Non-pigmented ciliary epithelial cell (primary cell): Measurements from ENCODE around the gene GRIP1.

Experiments used
- DNase-seq: peaks from one replicate; pipeline ENCODE4 v3.0.0-alpha.2; 2010; ENCODE audit warnings: low read depth

Gene GRIP1

GRCh38 chr12:66453120-66453519 is 225.8 kb downstream of the GRIP1 start:
- no peak for DNase-seq

- no peak for DNase-seq
Measured at GRCh38 chr12:66449531-66449930, 229.3 kb downstream of the GRIP1 start.

GRCh38 chr12:66447643-66448042 is 231.2 kb downstream of the GRIP1 start:
- no peak for DNase-seq

DNA sequence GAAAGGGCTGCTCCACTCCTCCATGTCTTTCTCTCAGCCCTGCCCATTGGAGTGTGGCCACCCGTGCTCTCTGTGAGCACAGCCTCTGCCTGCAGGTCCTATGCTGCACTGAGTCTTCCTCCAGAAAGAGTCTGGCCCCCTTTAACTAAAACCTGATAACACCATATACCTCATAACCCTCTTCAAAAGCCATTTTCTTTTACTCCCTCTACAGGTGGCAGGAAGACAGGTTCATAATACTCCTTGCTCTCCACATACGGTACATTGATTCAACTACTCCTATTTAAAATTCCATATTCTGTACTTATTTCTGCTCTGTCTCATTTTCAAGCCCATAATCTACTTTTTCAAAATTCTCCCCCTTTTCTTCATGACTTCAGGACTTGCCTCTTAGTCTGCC is 232.6 kb downstream of the GRIP1 start:
- no peak for DNase-seq

GRCh38 chr12:66441905-66442559 is 236.8 kb downstream of the GRIP1 start:
- DNase-seq: no peak

GRCh38 chr12:66438601-66439000 is 240.3 kb downstream of the GRIP1 start:
- DNase-seq: peak; percentile 27

DNA sequence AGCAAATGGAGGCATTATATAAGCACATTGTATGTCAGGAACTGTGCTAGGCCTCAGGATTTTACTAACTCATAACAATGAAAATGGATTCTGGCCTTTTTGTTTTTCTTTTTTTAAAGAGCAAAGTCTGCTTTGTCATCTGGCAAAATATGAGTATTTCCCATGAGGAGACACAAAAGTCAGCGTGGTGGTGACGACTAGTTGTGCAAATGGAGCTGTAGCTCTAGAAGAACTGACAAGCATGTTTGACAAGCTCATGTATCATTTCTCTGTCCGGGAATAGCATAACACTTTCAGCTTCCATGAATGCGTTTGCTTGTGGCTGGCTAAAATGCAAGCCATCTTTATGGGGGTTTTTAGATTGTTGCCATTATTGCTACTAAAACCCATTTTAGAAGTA is 248.8 kb downstream of the GRIP1 start:
- no peak for DNase-seq

DNA sequence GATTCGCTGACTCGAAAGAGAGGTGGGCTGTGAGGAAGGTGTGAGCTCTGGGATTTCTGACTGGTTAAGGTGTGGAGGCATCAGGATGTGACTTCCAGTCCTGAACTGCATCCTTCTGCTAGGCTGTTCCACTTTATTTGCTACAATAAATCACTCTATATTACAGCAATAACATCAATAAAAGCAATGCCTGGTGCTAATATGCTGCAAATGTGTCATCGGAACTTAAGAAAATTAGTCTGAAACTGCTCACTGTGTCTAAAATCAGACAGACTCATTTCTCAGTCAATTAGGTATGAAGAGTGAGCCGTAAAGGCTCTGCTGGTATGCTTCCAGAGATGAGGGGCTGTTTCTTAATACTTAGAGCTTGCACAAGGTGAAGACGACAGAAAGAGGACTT is 250.0 kb downstream of the GRIP1 start:
- no peak for DNase-seq

- DNase-seq: no peak
Measured at GRCh38 chr12:66428261-66428660, 250.6 kb downstream of the GRIP1 start.

GRCh38 chr12:66426696-66427095 is 252.2 kb downstream of the GRIP1 start:
- DNase-seq: no peak

GRCh38 chr12:66423266-66423665 is 255.6 kb downstream of the GRIP1 start:
- no peak for DNase-seq

DNA sequence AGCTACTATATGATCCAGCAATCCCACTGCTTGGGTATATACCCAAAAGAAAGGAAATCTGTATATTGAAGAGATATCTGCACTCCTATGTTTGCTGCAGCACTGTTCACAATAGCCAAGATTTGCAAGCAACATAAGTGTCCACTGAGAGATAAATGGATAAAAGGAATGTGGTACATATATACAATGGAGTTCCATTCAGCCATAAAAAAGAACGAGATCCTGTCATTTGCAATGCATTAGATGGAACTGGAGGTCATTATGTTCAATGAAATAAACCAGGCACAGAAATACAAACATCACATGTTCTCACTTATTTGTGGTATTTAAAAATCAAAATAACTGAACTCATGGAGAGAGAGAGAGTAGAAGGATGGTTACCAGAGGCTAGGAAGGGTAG is 260.0 kb downstream of the GRIP1 start:
- no peak for DNase-seq

DNA sequence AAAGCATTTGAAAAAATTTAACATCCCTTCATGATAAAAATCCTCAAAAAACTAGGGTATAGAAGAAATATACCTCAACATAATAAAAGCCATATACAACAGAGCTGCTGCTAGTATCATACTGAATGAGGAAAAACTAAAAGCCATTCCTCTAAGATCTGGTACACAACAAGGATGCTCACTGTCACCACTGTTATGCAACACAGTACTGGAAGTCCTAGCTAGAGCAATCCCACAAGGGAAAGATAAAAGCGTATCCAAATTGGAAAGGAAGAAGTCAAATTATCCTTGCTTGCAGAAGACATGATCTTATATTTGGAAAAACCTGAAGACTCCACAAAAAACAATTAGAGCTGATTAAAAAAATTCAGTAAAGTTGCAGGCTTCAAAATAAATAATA is 261.7 kb downstream of the GRIP1 start:
- DNase-seq: no peak

DNA sequence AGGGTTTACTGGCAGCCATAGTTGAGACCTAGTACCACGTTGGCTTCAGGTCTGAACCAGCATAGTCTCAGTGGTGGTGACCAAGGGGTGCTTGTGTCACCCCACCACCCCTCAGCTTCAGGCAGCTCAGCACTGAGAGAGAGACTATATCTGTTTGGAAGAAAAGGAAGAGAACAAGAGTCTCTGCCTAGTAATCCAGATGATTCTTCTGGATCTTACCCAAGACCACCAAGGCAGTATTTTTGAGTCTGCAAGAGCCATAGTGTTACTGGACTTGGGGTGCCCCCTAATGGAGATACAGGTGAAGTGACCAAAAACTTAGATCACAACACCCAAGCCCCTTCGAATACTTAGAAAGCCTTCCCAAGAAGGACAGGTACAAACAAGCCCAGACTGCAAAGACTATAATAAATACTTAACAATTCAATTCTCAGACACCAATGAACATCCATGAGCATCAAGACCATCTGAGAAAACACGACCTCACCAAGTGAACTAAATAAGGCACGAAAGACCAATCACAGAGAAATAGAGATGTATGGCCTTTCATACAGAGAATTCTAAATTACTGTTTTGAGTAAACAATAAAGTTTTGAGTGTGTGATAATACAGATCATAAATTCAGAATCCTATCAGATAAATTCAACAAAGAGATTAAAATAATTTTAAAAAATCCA is 269.5 kb downstream of the GRIP1 start:
- DNase-seq: no peak

DNA sequence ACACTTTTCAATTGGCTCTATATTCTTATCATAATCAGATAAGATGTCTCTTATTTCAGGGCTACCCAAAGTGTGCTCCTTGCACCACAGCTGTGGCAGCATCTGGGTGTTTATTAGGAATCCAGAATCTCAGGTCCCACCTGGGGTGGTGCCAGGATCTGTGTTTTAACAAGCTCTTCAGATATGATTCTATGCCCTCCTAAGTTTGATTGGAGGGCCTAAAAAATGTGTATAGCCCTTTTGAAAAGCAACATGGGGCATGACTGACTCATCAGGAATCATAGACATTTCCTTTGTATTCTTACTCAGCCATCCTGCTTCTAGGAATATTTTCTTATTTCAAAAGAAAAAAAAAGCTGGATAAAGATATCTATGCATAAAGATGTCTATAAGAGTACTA is 273.5 kb downstream of the GRIP1 start:
- no peak for DNase-seq

DNA sequence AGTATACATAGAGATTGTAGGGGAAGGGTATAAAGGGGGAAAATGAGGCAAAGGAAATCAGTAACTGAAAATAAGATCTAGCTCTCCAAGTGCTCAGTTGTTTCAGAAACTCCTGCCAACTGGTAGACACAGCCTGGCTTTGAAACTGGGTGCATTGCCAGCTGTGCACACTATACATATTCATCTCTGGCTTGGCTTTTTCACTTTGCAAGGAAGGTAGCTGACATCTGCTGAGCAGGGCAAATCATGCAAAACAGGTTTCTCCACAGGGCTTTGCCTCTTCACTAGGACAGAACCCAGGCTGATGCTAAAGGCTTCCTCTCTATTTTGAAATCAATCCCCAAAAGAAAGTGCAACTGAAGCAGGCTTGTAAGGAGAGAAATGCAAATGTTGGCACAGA is 275.1 kb downstream of the GRIP1 start:
- DNase-seq: no peak

DNA sequence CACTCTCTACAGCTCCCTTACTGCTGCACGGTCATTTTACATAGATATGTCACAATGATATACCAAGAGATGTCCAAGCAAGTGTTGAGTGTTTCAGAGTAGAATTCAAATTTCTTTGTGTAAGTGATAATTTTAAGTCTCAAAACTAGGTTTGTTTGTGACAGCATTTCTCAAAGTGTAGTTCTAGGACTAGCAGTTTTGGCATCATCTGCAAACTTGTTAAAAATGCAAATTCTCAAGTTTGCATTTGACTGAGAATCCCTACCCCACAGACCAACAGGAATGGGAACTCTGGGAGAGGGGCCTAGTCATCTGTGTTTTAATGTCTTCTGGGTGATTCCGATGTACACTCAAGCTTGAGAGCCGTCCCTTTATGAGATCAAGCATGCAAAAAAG is 279.0 kb downstream of the GRIP1 start:
- no peak for DNase-seq

DNA sequence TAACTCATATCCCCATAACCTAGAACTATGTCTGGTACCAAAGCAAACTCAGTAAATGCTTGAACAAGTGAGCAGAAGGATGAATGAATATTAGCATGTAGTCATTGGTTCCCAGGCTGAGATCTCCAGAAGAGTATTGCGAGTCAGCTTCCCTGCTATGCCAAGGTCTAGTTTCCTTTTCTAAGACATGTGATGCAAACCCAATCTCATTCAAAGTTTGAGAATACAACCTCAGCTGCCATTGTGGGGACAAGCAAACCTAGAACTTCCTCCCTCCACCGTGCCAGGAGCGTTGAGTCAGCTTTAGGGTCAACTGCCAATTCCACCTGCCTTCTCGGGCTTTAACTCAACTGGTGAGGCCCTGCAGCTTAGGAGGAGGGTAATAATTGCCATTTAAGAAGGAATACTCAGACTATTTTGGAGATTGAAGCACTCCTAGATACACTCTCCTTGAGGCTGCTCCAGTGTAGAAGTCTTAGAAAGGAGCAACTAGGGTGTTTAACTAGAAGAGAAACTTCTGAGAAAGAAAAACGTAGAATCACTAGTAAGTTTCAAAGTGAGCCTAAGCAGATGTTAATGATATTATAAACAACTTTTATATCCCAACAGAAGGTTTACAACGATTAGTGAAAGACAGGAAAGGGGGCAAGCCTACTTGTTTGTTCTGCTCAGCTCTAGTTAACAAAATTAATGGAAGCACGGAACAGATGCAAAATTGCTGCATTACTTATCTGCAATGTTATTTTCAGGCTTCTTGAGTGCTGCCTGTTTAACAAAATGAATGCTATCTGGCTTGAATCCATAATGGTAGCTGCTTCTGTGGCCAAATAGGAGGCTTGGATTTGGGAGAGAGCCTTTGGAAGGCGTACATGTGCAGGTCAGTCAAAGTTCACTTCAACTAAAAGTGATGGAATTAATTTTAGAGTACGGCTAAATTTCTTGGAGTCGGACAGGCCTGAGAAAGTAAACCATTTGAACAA is 279.7 kb downstream of the GRIP1 start:
- DNase-seq: no peak

GRCh38 chr12:66397574-66398290 is 281.1 kb downstream of the GRIP1 start:
- DNase-seq: no peak

GRCh38 chr12:66393890-66394289 is 285.0 kb downstream of the GRIP1 start:
- DNase-seq: no peak

GRCh38 chr12:66392266-66392915 is 286.5 kb downstream of the GRIP1 start:
- no peak for DNase-seq

- no peak for DNase-seq
Measured at GRCh38 chr12:66388517-66388916, 290.4 kb downstream of the GRIP1 start.
